Right atrium auricular region (tissue), 2 donors: ENCODE data around the gene PRRG3. TPM values are rescaled to one million over a fixed set of nuclear protein-coding genes. Genes with fewer than 3 reads are reported as not detected.

Experiments
- DNase-seq: peaks from one replicate; pipeline ENCODE4 v3.0.0-alpha.2; 2019; ENCODE audit warnings: low spot score
- H3K27ac ChIP-seq, 2 donors: fragments of 200-600 bp; sonication (generic); 1 replicate in 1 of 2; 2 replicates in 1 of 2; pipeline ENCODE4 v1.5.1; 2016 to 2019
- H3K27me3 ChIP-seq, 2 donors: fragments of 200-600 bp; sonication (generic); one replicate each; pipeline versions ENCODE4 v1.5.1 to v1.6.0; 2017 to 2019
- H3K36me3 ChIP-seq: fragments of 200-600 bp; sonication (generic); one replicate; pipeline ENCODE4 v1.5.1; 2016
- H3K4me1 ChIP-seq, 2 donors: fragments of 200-600 bp; sonication (generic); one replicate each; pipeline versions ENCODE4 v1.5.1 to v1.6.0; 2017 to 2019
- H3K4me3 ChIP-seq, 2 donors: fragments of 200-600 bp; sonication (generic); 1 replicate in 1 of 2; 2 replicates in 1 of 2; pipeline ENCODE4 v1.5.1; 2017 to 2019; ENCODE audit warnings: mild to moderate bottlenecking in 1 of 2, moderate library complexity in 1 of 2
- H3K9me3 ChIP-seq, 2 donors: fragments of 200-600 bp; sonication (generic); one replicate each; pipeline ENCODE4 v1.5.1; 2019
- total RNA-seq, 2 donors: library from RNA; depleted of rRNA; stranded (reverse); fragments of >200 nt; gene quantifications; one replicate each; pipeline ENCODE4 v1.1.0, GENCODE V29; 2016
- TF ChIP-seq, protein P1 (sequence below), 2 donors: fragments of 200-600 bp; sonication (generic); IDR thresholded peaks; one replicate each; pipeline ENCODE4 v1.5.1; 2019; ENCODE audit warnings: antibody characterized with exemption in 2 of 2

Gene PRRG3
- total RNA-seq, 2 donors from 2014 or later = 0.08 to 1.7 TPM

GRCh38 chrX:151697522-151697921 lies 2.3 kb downstream of the PRRG3 start:
- H3K27ac ChIP-seq = no peak overlapping the region
- no peak for DNase-seq
- H3K4me1 ChIP-seq = no peaks in the 10 kb centered on the region
- no peaks in the 10 kb centered on the region for H3K27me3 ChIP-seq
- no peaks in the 10 kb centered on the region for H3K36me3 ChIP-seq
- H3K4me3 ChIP-seq = no peak overlapping the region
- H3K9me3 ChIP-seq = no peaks in the 10 kb centered on the region
- TF ChIP-seq, protein P1, sequence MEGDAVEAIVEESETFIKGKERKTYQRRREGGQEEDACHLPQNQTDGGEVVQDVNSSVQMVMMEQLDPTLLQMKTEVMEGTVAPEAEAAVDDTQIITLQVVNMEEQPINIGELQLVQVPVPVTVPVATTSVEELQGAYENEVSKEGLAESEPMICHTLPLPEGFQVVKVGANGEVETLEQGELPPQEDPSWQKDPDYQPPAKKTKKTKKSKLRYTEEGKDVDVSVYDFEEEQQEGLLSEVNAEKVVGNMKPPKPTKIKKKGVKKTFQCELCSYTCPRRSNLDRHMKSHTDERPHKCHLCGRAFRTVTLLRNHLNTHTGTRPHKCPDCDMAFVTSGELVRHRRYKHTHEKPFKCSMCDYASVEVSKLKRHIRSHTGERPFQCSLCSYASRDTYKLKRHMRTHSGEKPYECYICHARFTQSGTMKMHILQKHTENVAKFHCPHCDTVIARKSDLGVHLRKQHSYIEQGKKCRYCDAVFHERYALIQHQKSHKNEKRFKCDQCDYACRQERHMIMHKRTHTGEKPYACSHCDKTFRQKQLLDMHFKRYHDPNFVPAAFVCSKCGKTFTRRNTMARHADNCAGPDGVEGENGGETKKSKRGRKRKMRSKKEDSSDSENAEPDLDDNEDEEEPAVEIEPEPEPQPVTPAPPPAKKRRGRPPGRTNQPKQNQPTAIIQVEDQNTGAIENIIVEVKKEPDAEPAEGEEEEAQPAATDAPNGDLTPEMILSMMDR (IDR thresholded peaks at IDR 0.05) = no peak

DNA sequence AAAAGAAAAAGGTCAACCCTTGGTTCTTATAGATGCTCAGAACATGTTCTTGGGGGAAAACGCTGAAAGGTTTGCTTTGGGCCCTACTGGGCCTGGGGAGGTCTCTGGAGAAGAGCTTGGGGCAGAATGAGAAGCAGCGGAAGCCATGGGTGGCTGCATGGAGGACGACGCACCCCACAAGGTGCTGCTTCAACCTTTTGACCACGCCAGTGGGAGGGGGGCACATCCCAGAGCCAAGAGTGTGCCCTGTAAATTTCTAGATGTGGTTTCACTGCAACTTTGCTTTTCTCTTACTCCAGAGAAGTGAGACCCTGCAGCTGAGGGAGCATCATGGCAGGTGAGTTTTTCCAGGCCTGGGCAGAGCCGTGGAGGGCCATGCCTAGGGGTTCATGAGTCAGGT lies 3.2 kb downstream of the PRRG3 start:
- no peaks in the 10 kb centered on the region for H3K27me3 ChIP-seq
- H3K36me3 ChIP-seq = no peaks in the 10 kb centered on the region
- H3K4me1 ChIP-seq = no peaks in the 10 kb centered on the region
- no peak overlapping the region for H3K4me3 ChIP-seq
- H3K9me3 ChIP-seq = no peaks in the 10 kb centered on the region
- no peak for DNase-seq
- H3K27ac ChIP-seq = no peak overlapping the region
- TF ChIP-seq, protein P1 (IDR thresholded peaks at IDR 0.05) = no peak

GRCh38 chrX:151699746-151700145 lies 4.5 kb downstream of the PRRG3 start:
- Histone ChIP-seq H3K4me3 (no peak overlapping the region), H3K36me3 (no peaks in the 10 kb centered on the region), H3K9me3 (no peaks in the 10 kb centered on the region), H3K4me1 (no peaks in the 10 kb centered on the region), H3K27ac (no peak overlapping the region), H3K27me3 (no peaks in the 10 kb centered on the region)
- TF ChIP-seq, protein P1 (IDR thresholded peaks at IDR 0.05) = no peak
- no peak for DNase-seq

- Histone ChIP-seq H3K4me3 (no peak overlapping the region), H3K27ac (no peak overlapping the region), H3K27me3 (no peaks in the 10 kb centered on the region), H3K4me1 (no peaks in the 10 kb centered on the region), H3K36me3 (no peaks in the 10 kb centered on the region), H3K9me3 (no peaks in the 10 kb centered on the region)
- no peak for DNase-seq
- TF ChIP-seq, protein P1 (IDR thresholded peaks at IDR 0.05) = no peak
Observed at GRCh38 chrX:151700581-151700980, 5.3 kb downstream of the PRRG3 start.

- Histone ChIP-seq H3K36me3 (no peaks in the 10 kb centered on the region), H3K4me1 (no peaks in the 10 kb centered on the region), H3K4me3 (no peak overlapping the region), H3K9me3 (no peaks in the 10 kb centered on the region), H3K27ac (no peak overlapping the region), H3K27me3 (no peaks in the 10 kb centered on the region)
- DNase-seq = no peak
- TF ChIP-seq, protein P1 (IDR thresholded peaks at IDR 0.05) = no peak
Observed at GRCh38 chrX:151701071-151701470, 5.8 kb downstream of the PRRG3 start.

DNA sequence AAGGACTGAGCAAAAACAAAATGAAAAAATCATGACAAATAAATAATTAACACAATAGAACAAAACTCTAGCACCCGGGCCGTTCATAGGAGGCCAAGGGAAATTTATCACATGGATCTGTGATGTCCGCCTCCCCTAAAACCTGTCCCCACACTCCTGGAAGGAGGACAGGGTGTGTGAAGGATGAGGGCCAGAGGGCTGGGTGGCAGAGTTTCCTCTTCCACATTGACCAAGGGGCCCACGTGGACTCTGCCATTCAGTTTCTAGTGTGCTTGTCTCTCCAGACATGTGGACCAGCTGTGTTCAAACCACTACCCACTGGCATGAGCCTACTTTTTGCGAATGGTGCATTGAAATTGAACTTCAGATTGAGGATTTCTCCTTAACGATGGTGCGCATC lies 6.3 kb downstream of the PRRG3 start:
- Histone ChIP-seq H3K4me3 (no peak overlapping the region), H3K36me3 (no peaks in the 10 kb centered on the region), H3K27ac (no peak overlapping the region), H3K4me1 (no peaks in the 10 kb centered on the region), H3K9me3 (no peaks in the 10 kb centered on the region), H3K27me3 (no peaks in the 10 kb centered on the region)
- TF ChIP-seq, protein P1 (IDR thresholded peaks at IDR 0.05) = no peak
- DNase-seq = no peak
